ENCODE results near the gene RAPGEF3. TPM values are rescaled to one million over a fixed set of nuclear protein-coding genes. Genes with fewer than 3 reads are reported as not detected.

The RAPGEF3 gene
- total RNA-seq, 2 experiments from 2014 or later = 1.1 to 1.4 TPM

GRCh38 chr12:47725091-47725772, 33.4 kb downstream of the RAPGEF3 start, which contains the start of gene ENDOU:
Gene ENDOU, minus strand, starts transcription at chr12:47725490. Its CDS starts 77 bp downstream, at chr12:47725413.
- CTCF ChIA-PET = interaction anchor here (1.1 to 2.5 kb wide), 3 partner anchors 17 to 41 kb away, joined by 5 to 7 read pairs (median 7); no protein-coding TSS in a partner anchor
- POLR2A ChIA-PET = interaction anchor here (0.6 kb wide), 1 partner anchor 19 kb away, joined by 4 read pairs; no protein-coding TSS in a partner anchor

GRCh38 chr12:47722941-47723631, 35.6 kb downstream of the RAPGEF3 start:
- ChIA-PET CTCF (interaction anchor here (1.2 to 2.5 kb wide), 4 partner anchors 7 to 116 kb away, joined by 3 to 7 read pairs (median 4); no protein-coding TSS in a partner anchor), POLR2A (no interaction called here)

GRCh38 chr12:47722136-47722834, 36.4 kb downstream of the RAPGEF3 start:
- CTCF ChIA-PET = interaction anchor here (0.5 to 1.1 kb wide), 2 partner anchors 33 to 479 kb away, joined by 3 to 4 read pairs; no protein-coding TSS in a partner anchor
- POLR2A ChIA-PET = no interaction called here

- CTCF ChIA-PET = interaction anchor here (1.1 kb wide), 1 partner anchor 34 kb away, joined by 3 read pairs; no protein-coding TSS in a partner anchor
Measured at GRCh38 chr12:47721431-47721973, 37.2 kb downstream of the RAPGEF3 start.

GRCh38 chr12:47718531-47718930, 40.1 kb downstream of the RAPGEF3 start:
- POLR2A ChIA-PET = no interaction called here
- CTCF ChIA-PET = interaction anchor here (1.1 to 1.7 kb wide), 3 partner anchors 23 to 119 kb away, joined by 3 to 5 read pairs (median 4); no protein-coding TSS in a partner anchor

More at GRCh38 chr12:47721431-47721973, 37.2 kb downstream of the RAPGEF3 start:
- POLR2A ChIA-PET = no interaction called here

- CTCF ChIA-PET = interaction anchor here (0.7 to 2.2 kb wide), 6 partner anchors 24 to 120 kb away, joined by 3 to 10 read pairs (median 4); no protein-coding TSS in a partner anchor
- POLR2A ChIA-PET = no interaction called here
Measured at GRCh38 chr12:47717443-47718193, 41.1 kb downstream of the RAPGEF3 start.

GRCh38 chr12:47717046-47717442, 41.6 kb downstream of the RAPGEF3 start:
- ChIA-PET POLR2A (no interaction called here), CTCF (interaction anchor here (0.7 to 3.6 kb wide), 5 partner anchors 41 to 59 kb away, joined by 3 to 26 read pairs (median 4); no protein-coding TSS in a partner anchor)

GRCh38 chr12:47715877-47716548, 42.7 kb downstream of the RAPGEF3 start:
- ChIA-PET POLR2A (no interaction called here), CTCF (interaction anchor here (0.7 to 3.6 kb wide), 21 partner anchors 8 to 135 kb away, joined by 3 to 36 read pairs (median 4); partner anchors contain the start of genes RAPGEF3 and SLC48A1)

GRCh38 chr12:47715393-47715876, 43.2 kb downstream of the RAPGEF3 start:
- ChIA-PET POLR2A (no interaction called here), CTCF (interaction anchor here (0.7 to 3.6 kb wide), 25 partner anchors 8 to 145 kb away, joined by 3 to 36 read pairs (median 4); partner anchors contain the start of genes RAPGEF3 and SLC48A1)

GRCh38 chr12:47714826-47715386, 43.8 kb downstream of the RAPGEF3 start:
- POLR2A ChIA-PET = no interaction called here

GRCh38 chr12:47712171-47712570, 46.5 kb downstream of the RAPGEF3 start:
- ChIA-PET CTCF (interaction anchor here (1.0 to 1.2 kb wide), 2 partner anchors 30 to 127 kb away, joined by 4 to 5 read pairs; no protein-coding TSS in a partner anchor), POLR2A (no interaction called here)

More at GRCh38 chr12:47714826-47715386, 43.8 kb downstream of the RAPGEF3 start:
- CTCF ChIA-PET = interaction anchor here (0.7 to 3.6 kb wide), 21 partner anchors 27 to 145 kb away, joined by 3 to 36 read pairs (median 5); partner anchors contain the start of genes RAPGEF3 and SLC48A1

GRCh38 chr12:47711448-47711847, 47.2 kb downstream of the RAPGEF3 start:
- CTCF ChIA-PET = interaction anchor here (1.0 to 2.0 kb wide), 2 partner anchors 31 to 127 kb away, joined by 5 to 9 read pairs; no protein-coding TSS in a partner anchor
- POLR2A ChIA-PET = no interaction called here

- CTCF ChIA-PET = interaction anchor here (0.6 to 2.0 kb wide), 2 partner anchors 9 to 128 kb away, joined by 3 to 9 read pairs; no protein-coding TSS in a partner anchor
- POLR2A ChIA-PET = no interaction called here
Measured at GRCh38 chr12:47710278-47710677, 48.4 kb downstream of the RAPGEF3 start.

GRCh38 chr12:47709671-47710070, 49.0 kb downstream of the RAPGEF3 start:
- CTCF ChIA-PET = interaction anchor here (0.6 to 2.0 kb wide), 2 partner anchors 10 to 129 kb away, joined by 3 to 9 read pairs; no protein-coding TSS in a partner anchor
- POLR2A ChIA-PET = no interaction called here

GRCh38 chr12:47709237-47709636, 49.4 kb downstream of the RAPGEF3 start:
- CTCF ChIA-PET = no interaction called here
- POLR2A ChIA-PET = no interaction called here

GRCh38 chr12:47707905-47708543, 50.7 kb downstream of the RAPGEF3 start:
- ChIA-PET CTCF (interaction anchor here (1.5 kb wide), 1 partner anchor 34 kb away, joined by 4 read pairs; no protein-coding TSS in a partner anchor), POLR2A (no interaction called here)

All from activated CD8-positive, alpha-beta memory T cell treated with anti-CD3 and anti-CD28 coated beads for 36 hours (primary cell).